Psoas muscle (tissue), 8 donors: ENCODE measurements around the gene RAVER2. TPM values are rescaled to one million over a fixed set of nuclear protein-coding genes. Genes with fewer than 3 reads are reported as not detected.

Experiments used
- ATAC-seq, 4 donors: fragments of 200-7000 bp; cut with Tn5 transposase; one replicate each; pipeline ENCODE4 v1.9.1; 2020; ENCODE audit warnings: moderate library complexity in 3 of 4, mild to moderate bottlenecking in 2 of 4
- DNase-seq, 2 donors: peaks; one replicate each; pipeline ENCODE4 v3.0.0-alpha.2; 2020
- H3K27ac ChIP-seq: fragments of 200-600 bp; one replicate; pipeline ENCODE4 v1.8.0; 2022
- H3K27me3 ChIP-seq, 3 donors: fragments of 200-600 bp in 1 of 3; one replicate each; pipeline versions ENCODE4 v1.6.1 to v1.8.0; 2013 to 2022; ENCODE audit warnings: low read length in 2 of 3, mild to moderate bottlenecking in 2 of 3, moderate library complexity in 1 of 3; ENCODE audit not compliant: insufficient read depth in 3 of 3
- H3K36me3 ChIP-seq, 2 donors: fragments of 200-600 bp in 1 of 2; one replicate each; pipeline versions ENCODE4 v1.6.1 to v1.8.0; 2013 to 2022; ENCODE audit warnings: low read depth in 1 of 2, mild to moderate bottlenecking in 1 of 2, moderate library complexity in 1 of 2; ENCODE audit not compliant: insufficient read depth in 1 of 2
- H3K4me1 ChIP-seq: fragments of 200-600 bp; one replicate; pipeline ENCODE4 v1.8.0; 2022
- H3K4me3 ChIP-seq: fragments of 200-600 bp; one replicate; pipeline ENCODE4 v1.8.0; 2022; ENCODE audit warnings: mild to moderate bottlenecking
- H3K9me3 ChIP-seq: fragments of 200-600 bp; one replicate; pipeline ENCODE4 v1.8.0; 2022
- CTCF ChIP-seq: fragments of 200-600 bp; IDR thresholded peaks from one replicate; pipeline ENCODE4 v1.8.0; 2022; ENCODE audit warnings: antibody characterized with exemption
- WGBS, 3 donors: extraction: QIAGEN DNeasy Blood & Tissue Kit; methylation state at CpG; one replicate each; pipeline versions ENCODE4 v1.1.6 to v1.1.7; 2013; 5-methylcytosine and 5-hydroxymethylcytosine counted together
- intact Hi-C, 2 donors: fragments of 100-400 bp; cut with DNase I; formaldehyde crosslinking; loops; one replicate each; pipeline versions ENCODE4 v1.11.0 to v1.14.2; 2022
- polyA plus RNA-seq, 3 donors: library from polyadenylated mRNA; stranded (reverse); fragments of 200-250 nt; gene quantifications; one replicate each; pipeline ENCODE4 v1.2.3, GENCODE V29; 2013
- total RNA-seq, 4 donors: library from RNA; stranded (reverse); fragmentation: NEBNext Ultra II Directional in 2 of 4; extraction: Animal tissue kit (Norgen Biotek cat#: 25700) in 2 of 4; gene quantifications; one replicate each; pipeline versions ENCODE4 v1.2.1 to v1.2.4, GENCODE V29; 2021 to 2023
- donor health status: healthy with polysubstance abuse.
- donor health status: DM: no; HTN: no; CAD: no; lungs with moderate emphysema.
- donor health status: Bipolar disorder and iron deficiency.
- donor health status: healthy.
- donor health status: DM: yes; HTN: yes; CAD: no.
- donor health status: DM: no; HTN: no; CAD: no.
- donor health status: DM: no; HTN: no; CAD: no.
- donor health status: DM: yes; HTN: yes; CAD: no.

RAVER2 gene
- total and polyA plus RNA-seq, 7 donors = 1.5 to 12.3 (median 9.0) TPM

GRCh38 chr1:64712049-64712448, 32.8 kb upstream of the RAVER2 start:
- Histone ChIP-seq H3K36me3 (no peaks in the 10 kb centered on the region), H3K9me3 (no peaks in the 10 kb centered on the region), H3K27ac (no peak overlapping the region), H3K4me1 (no peaks in the 10 kb centered on the region), H3K4me3 (no peak overlapping the region), H3K27me3 (no peaks in the 10 kb centered on the region)
- ATAC-seq (no peak), DNase-seq (no peak)
- intact Hi-C loops = no loop called here
- no peak for TF ChIP-seq CTCF
- 66 to 81% (median 79%) methylated on average over 2 of the region's 2 CpGs for WGBS, 3 donors

GRCh38 chr1:64715186-64715585, 29.7 kb upstream of the RAVER2 start:
- H3K4me1 ChIP-seq = no peaks in the 10 kb centered on the region
- H3K27me3 ChIP-seq = no peaks in the 10 kb centered on the region
- no peak overlapping the region for H3K4me3 ChIP-seq
- 67 to 69% (median 68%) methylated on average over 2 of the region's 2 CpGs for WGBS, 3 donors
- H3K9me3 ChIP-seq = no peaks in the 10 kb centered on the region
- no peak for TF ChIP-seq CTCF
- H3K27ac ChIP-seq = no peak overlapping the region
- DNase-seq (no peak), ATAC-seq (no peak)
- H3K36me3 ChIP-seq = no peaks in the 10 kb centered on the region
- intact Hi-C loops = no loop called here

- DNase-seq (no peak), ATAC-seq (no peak)
- 47 to 59% (median 57%) methylated on average over 2 of the region's 2 CpGs for WGBS, 3 donors
- Histone ChIP-seq H3K36me3 (no peaks in the 10 kb centered on the region), H3K4me3 (no peak overlapping the region), H3K27me3 (no peaks in the 10 kb centered on the region), H3K9me3 (no peaks in the 10 kb centered on the region), H3K4me1 (no peaks in the 10 kb centered on the region), H3K27ac (no peak overlapping the region)
- intact Hi-C loops = no loop called here
- no peak for TF ChIP-seq CTCF
Observed at GRCh38 chr1:64721135-64721534, 23.7 kb upstream of the RAVER2 start.

- Histone ChIP-seq H3K27ac (no peak overlapping the region), H3K27me3 (no peaks in the 10 kb centered on the region), H3K4me3 (no peak overlapping the region), H3K4me1 (no peaks in the 10 kb centered on the region), H3K9me3 (no peaks in the 10 kb centered on the region), H3K36me3 (no peaks in the 10 kb centered on the region)
- 84 to 90% (median 86%) methylated on average over 2 of the region's 2 CpGs for WGBS, 3 donors
- ATAC-seq = no peak
- no peak for DNase-seq
- TF ChIP-seq CTCF = no peak
- intact Hi-C loops = no loop called here
Observed at GRCh38 chr1:64721576-64722145, 23.2 kb upstream of the RAVER2 start.

GRCh38 chr1:64727861-64728260, 17.0 kb upstream of the RAVER2 start:
- no peaks in the 10 kb centered on the region for H3K27me3 ChIP-seq
- ATAC-seq = no peak
- no peak overlapping the region for H3K27ac ChIP-seq
- whole genome bisulfite sequencing, 3 donors = 69 to 89% (median 88%) methylated on average over 1 of the region's 1 CpG
- no peak for DNase-seq
- H3K4me1 ChIP-seq = no peaks in the 10 kb centered on the region
- H3K4me3 ChIP-seq = no peak overlapping the region
- H3K36me3 ChIP-seq = no peaks in the 10 kb centered on the region
- no peak for TF ChIP-seq CTCF
- intact Hi-C loops = no loop called here
- no peaks in the 10 kb centered on the region for H3K9me3 ChIP-seq
